Measurements from ENCODE around the gene KCNJ10.

- TF ChIP-seq CTCF (IDR thresholded peaks at IDR 0.05; ENCODE audit: insufficient read depth, low read depth, low read length) (no peak), EZH2 (IDR thresholded peaks at IDR 0.05; ENCODE audit: insufficient read depth, low read length) (no peak)
These were observed 42.4 kb upstream of the KCNJ10 start for GRCh38 chr1:160112357-160112756.

Measured in astrocyte (in vitro differentiated cells and primary cell).